Left lung (tissue), 10 donors: ENCODE results near the gene UTS2R. TPM values are rescaled to one million over a fixed set of nuclear protein-coding genes. Genes with fewer than 3 reads are reported as not detected.

ENCODE experiments used
- ATAC-seq: fragments of 200-7000 bp; cut with Tn5 transposase; one replicate; pipeline ENCODE4 v1.9.1; 2020; ENCODE audit warnings: moderate library complexity
- DNase-seq, 4 donors: peaks; one replicate each; pipeline ENCODE4 v3.0.0-alpha.2; 2013 to 2020
- H3K27ac ChIP-seq, 2 donors: fragments of 200-600 bp; sonication (generic) in 1 of 2; one replicate each; pipeline versions ENCODE4 v1.5.0 to v1.8.0; 2020 to 2021
- H3K27me3 ChIP-seq, 2 donors: fragments of 200-600 bp; sonication (generic) in 1 of 2; one replicate each; pipeline versions ENCODE4 v1.5.0 to v1.8.0; 2020 to 2021
- H3K36me3 ChIP-seq, 2 donors: fragments of 200-600 bp; sonication (generic) in 1 of 2; one replicate each; pipeline versions ENCODE4 v1.5.0 to v1.8.0; 2020 to 2021
- H3K4me1 ChIP-seq, 2 donors: fragments of 200-600 bp; one replicate each; pipeline ENCODE4 v1.8.0; 2021
- H3K4me3 ChIP-seq, 2 donors: fragments of 200-600 bp; sonication (generic) in 1 of 2; one replicate each; pipeline versions ENCODE4 v1.5.0 to v1.8.0; 2020 to 2021; ENCODE audit warnings: mild to moderate bottlenecking in 1 of 2
- H3K9me3 ChIP-seq, 2 donors: fragments of 200-600 bp; sonication (generic) in 1 of 2; one replicate each; pipeline versions ENCODE4 v1.5.0 to v1.8.0; 2020 to 2021
- intact Hi-C, 2 donors: fragments of 100-400 bp; cut with DNase I; formaldehyde crosslinking; loops; one replicate each; pipeline versions ENCODE4 v1.11.2 to v1.14.2; 2022
- polyA plus RNA-seq, 6 donors: library from polyadenylated mRNA; unstranded; fragments of 120-200 nt; gene quantifications; one replicate each; pipeline ENCODE4 v1.2.1, GENCODE V29; 2013; ENCODE audit not compliant: insufficient read length in 6 of 6
- total RNA-seq, 2 donors: library from RNA; stranded (reverse); fragmentation: NEBNext Ultra II Directional; extraction: Animal tissue kit (Norgen Biotek cat#: 25700); gene quantifications; one replicate each; pipeline ENCODE4 v1.2.1, GENCODE V29; 2021
- TF ChIP-seq, protein P1 (sequence below), 2 donors: fragments of 200-600 bp; sonication (generic) in 1 of 2; IDR thresholded peaks; one replicate each; pipeline versions ENCODE4 v1.5.0 to v1.8.0; 2021; ENCODE audit warnings: antibody characterized with exemption in 2 of 2
- donor health status: DM: no; HTN: yes; CAD: no.
- donor health status: DM: no; HTN: no; CAD: no.

Gene UTS2R
- total and polyA plus RNA-seq, 8 donors, result 0.11 TPM; not detected in 7

DNA sequence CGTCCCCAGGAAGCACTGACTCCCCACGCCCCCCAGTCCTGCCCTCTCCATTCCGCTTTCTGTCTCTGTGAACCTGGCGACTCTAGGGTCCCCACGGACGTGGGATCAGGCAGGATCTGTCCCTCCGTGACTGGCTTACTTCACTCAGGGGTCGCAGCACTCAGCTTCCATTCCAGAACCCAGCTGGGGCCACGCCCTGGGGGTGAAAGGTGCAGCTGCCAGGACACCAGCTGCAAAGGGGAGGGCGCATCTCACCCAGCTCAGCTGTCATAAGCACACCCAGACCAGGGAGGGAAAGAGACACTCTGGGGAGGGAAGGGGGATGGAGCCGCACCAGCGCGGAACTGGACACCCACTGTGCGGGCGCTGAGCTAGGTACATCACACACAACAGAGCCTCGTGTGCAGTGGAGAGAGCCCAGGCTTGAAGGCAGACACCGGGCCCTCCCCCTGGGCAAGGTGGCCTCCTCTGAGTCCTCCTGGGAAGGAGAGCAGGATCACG lies 28.1 kb downstream of the UTS2R start:
- Histone ChIP-seq H3K27me3 (no peaks in the 10 kb centered on the region), H3K36me3 (peaks cover 0 to 50% of the 10 kb centered on the region in 2 donors), H3K4me1 (peaks cover 8 to 27% of the 10 kb centered on the region in 2 donors), H3K27ac (no peak overlapping the region), H3K4me3 (no peak overlapping the region), H3K9me3 (no peaks in the 10 kb centered on the region)
- peak in 1 of 4 donors; percentile 64 for DNase-seq
- intact Hi-C loops, result no loop called here
- TF ChIP-seq, protein P1, sequence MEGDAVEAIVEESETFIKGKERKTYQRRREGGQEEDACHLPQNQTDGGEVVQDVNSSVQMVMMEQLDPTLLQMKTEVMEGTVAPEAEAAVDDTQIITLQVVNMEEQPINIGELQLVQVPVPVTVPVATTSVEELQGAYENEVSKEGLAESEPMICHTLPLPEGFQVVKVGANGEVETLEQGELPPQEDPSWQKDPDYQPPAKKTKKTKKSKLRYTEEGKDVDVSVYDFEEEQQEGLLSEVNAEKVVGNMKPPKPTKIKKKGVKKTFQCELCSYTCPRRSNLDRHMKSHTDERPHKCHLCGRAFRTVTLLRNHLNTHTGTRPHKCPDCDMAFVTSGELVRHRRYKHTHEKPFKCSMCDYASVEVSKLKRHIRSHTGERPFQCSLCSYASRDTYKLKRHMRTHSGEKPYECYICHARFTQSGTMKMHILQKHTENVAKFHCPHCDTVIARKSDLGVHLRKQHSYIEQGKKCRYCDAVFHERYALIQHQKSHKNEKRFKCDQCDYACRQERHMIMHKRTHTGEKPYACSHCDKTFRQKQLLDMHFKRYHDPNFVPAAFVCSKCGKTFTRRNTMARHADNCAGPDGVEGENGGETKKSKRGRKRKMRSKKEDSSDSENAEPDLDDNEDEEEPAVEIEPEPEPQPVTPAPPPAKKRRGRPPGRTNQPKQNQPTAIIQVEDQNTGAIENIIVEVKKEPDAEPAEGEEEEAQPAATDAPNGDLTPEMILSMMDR (IDR thresholded peaks at IDR 0.05), result no peak
- ATAC-seq, result no peak

DNA sequence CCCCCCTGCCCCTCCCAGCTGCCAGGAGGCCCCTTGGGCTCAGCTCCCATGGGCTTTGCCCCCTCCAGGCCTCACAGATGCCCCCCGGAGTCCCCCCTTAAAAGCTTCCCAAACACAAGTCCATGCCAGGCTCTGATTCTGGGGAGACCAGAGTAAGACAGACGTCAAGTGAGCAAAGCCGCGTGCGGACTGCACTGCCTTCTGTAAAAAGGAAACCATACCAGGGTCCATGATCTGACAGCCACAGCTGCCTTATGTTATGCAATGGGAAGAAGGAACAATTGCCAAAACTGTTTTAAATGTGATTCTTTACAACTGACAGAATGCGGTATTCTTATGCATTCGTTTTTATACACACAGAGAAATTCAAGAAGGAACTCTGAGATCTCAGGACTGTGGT lies 28.6 kb downstream of the UTS2R start:
- H3K27me3 ChIP-seq, result no peaks in the 10 kb centered on the region
- H3K36me3 ChIP-seq, result peaks cover 0 to 55% of the 10 kb centered on the region in 2 donors
- H3K4me1 ChIP-seq, result peaks cover 8 to 27% of the 10 kb centered on the region in 2 donors
- H3K27ac ChIP-seq, result peak overlapping the region in 1 of 2 donors; percentile 64
- TF ChIP-seq, protein P1 (IDR thresholded peaks at IDR 0.05), result no peak
- intact Hi-C loops, result no loop called here
- H3K9me3 ChIP-seq, result no peaks in the 10 kb centered on the region
- peak overlapping the region in 1 of 2 donors; percentile 11 for H3K4me3 ChIP-seq
- ATAC-seq (peak; percentile 26), DNase-seq (peak in 1 of 4 donors; percentile 66)

DNA sequence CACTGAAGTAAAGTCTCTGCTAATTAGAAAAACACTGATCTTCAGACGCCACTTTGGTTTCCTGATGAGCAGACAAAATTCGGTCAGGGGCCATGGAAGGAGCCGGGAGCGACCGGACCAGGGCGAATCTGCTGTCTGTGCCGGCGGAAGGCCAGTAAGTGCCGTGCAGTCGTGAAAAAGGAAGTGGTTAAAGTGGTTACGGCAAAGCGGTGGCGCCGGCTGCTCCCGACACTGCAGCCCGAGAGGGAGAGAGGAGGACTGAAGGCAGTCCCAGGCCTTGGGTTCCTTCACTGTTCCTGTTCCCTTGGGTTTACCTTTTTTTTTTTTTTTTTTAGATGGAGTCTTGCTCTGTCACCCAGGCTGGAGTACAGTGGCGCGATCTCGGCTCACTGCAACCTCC lies 29.3 kb downstream of the UTS2R start:
- ATAC-seq (peak; percentile 75), DNase-seq (peak in 2 of 4 donors; percentile 79 to 94)
- H3K27ac ChIP-seq, result peak overlapping the region in 1 of 2 donors; percentile 64
- peaks cover 0 to 57% of the 10 kb centered on the region in 2 donors for H3K36me3 ChIP-seq
- peak overlapping the region in 1 of 2 donors; percentile 11 for H3K4me3 ChIP-seq
- TF ChIP-seq, protein P1 (IDR thresholded peaks at IDR 0.05), result no peak
- H3K9me3 ChIP-seq, result no peaks in the 10 kb centered on the region
- intact Hi-C loops, result no loop called here
- peaks cover 8 to 27% of the 10 kb centered on the region in 2 donors for H3K4me1 ChIP-seq
- no peaks in the 10 kb centered on the region for H3K27me3 ChIP-seq

DNA sequence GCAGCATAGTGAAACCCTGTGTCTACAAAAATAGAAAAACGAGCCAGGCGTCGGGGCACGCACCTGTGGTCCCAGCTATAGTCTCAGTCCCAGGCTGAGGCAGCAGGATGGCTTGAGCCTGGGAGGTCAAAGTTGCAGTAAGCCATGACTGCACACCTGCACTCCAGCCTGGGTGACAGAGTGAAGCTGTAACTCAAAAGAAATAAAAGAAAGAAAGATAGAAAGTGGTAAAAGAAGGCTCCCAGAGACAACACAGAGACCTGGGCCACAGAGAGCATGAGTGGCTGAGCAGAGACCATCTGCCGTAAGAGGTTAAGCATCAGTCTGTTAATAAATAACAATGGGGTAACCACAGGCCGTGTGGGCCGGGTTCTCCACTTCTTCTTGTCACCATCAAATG lies 31.3 kb downstream of the UTS2R start:
- Histone ChIP-seq H3K4me3 (no peak overlapping the region), H3K9me3 (no peaks in the 10 kb centered on the region), H3K27me3 (no peaks in the 10 kb centered on the region), H3K4me1 (peaks cover 8 to 27% of the 10 kb centered on the region in 2 donors), H3K36me3 (peaks cover 0 to 63% of the 10 kb centered on the region in 2 donors), H3K27ac (no peak overlapping the region)
- DNase-seq (no peak), ATAC-seq (no peak)
- intact Hi-C loops, result no loop called here
- TF ChIP-seq, protein P1 (IDR thresholded peaks at IDR 0.05), result no peak

DNA sequence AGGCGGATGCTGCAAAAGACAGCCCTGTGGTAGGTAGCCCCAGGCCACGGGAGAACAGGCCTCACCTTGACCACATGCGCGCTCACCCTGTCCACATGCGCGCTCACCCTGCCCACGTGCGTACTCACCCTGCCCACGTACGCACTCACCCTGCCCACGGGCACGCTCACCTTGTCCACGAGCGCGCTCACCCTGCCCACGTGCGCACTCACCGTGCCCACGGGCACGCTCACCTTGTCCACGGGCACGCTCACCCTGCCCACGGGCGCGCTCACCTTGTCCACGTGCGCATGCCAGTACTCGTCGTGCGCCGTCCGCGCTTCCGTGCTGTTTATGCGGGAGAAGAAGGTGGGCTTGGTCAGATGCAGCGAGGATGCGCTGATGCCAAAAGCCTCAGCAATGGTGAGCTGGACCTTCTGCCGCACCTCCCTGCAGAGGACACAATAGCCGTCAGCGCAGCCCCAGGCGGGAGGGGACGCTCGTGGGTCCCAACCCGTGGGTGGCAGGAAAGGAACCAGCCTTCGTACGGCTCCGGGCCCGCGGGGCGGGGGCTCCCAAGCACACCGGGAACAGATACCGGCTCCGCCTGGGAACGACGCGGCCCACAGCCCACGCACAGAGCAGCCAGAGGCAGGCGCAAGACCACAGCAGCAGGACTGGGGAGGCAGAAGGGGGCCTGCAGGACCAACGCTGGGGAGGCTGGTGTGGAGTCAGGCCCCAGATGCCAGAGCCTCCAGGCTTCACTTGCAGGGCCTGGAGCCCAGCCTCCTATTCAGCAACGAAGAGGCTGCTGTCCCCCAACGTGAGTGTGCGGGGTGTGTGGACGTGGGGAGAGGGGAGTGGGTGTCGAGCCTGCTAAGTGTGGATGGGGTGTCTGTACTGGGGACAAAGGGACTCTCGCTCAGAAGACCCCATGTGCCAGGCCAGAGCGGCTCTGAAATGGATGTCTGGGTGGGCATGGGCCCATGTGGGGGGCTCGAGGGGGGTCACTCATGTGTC lies 32.4 kb downstream of the UTS2R start:
- no peak overlapping the region for H3K4me3 ChIP-seq
- H3K4me1 ChIP-seq, result peaks cover 8 to 27% of the 10 kb centered on the region in 2 donors
- intact Hi-C loops, result no loop called here
- H3K27ac ChIP-seq, result no peak overlapping the region
- no peaks in the 10 kb centered on the region for H3K27me3 ChIP-seq
- TF ChIP-seq, protein P1 (IDR thresholded peaks at IDR 0.05), result no peak
- H3K36me3 ChIP-seq, result peaks cover 0 to 69% of the 10 kb centered on the region in 2 donors
- DNase-seq (no peak), ATAC-seq (no peak)
- H3K9me3 ChIP-seq, result no peaks in the 10 kb centered on the region
